ENCODE results near the gene LYRM9. TPM values are rescaled to one million over a fixed set of nuclear protein-coding genes. Genes with fewer than 3 reads are reported as not detected.

LYRM9 gene
- total and polyA plus RNA-seq, 2 of the 8 experiments (the other 6 are each of a cell fraction or from before 2014, with no cell fraction given), result 4.3 to 5.2 TPM

DNA sequence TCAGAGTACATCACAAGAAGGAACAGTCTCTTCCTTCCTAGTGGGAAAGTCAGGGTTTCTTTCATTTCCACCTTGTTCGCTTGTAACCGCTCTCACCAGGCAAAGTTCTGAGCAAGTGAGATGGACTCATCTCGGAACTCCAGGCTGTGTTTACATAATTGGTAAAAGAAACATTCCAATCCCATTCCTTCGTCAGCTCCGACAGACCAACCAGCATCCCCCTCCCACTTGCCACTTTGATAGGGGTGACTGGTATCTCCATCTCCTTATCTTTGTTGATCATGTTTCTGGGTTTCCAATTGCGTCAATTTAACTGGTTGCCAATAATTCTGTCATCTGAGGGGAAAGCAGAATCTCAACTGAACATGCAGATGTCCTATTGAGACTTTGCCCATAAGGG lies 36.8 kb upstream of the LYRM9 start (continued):
- TF ChIP-seq, protein P1, sequence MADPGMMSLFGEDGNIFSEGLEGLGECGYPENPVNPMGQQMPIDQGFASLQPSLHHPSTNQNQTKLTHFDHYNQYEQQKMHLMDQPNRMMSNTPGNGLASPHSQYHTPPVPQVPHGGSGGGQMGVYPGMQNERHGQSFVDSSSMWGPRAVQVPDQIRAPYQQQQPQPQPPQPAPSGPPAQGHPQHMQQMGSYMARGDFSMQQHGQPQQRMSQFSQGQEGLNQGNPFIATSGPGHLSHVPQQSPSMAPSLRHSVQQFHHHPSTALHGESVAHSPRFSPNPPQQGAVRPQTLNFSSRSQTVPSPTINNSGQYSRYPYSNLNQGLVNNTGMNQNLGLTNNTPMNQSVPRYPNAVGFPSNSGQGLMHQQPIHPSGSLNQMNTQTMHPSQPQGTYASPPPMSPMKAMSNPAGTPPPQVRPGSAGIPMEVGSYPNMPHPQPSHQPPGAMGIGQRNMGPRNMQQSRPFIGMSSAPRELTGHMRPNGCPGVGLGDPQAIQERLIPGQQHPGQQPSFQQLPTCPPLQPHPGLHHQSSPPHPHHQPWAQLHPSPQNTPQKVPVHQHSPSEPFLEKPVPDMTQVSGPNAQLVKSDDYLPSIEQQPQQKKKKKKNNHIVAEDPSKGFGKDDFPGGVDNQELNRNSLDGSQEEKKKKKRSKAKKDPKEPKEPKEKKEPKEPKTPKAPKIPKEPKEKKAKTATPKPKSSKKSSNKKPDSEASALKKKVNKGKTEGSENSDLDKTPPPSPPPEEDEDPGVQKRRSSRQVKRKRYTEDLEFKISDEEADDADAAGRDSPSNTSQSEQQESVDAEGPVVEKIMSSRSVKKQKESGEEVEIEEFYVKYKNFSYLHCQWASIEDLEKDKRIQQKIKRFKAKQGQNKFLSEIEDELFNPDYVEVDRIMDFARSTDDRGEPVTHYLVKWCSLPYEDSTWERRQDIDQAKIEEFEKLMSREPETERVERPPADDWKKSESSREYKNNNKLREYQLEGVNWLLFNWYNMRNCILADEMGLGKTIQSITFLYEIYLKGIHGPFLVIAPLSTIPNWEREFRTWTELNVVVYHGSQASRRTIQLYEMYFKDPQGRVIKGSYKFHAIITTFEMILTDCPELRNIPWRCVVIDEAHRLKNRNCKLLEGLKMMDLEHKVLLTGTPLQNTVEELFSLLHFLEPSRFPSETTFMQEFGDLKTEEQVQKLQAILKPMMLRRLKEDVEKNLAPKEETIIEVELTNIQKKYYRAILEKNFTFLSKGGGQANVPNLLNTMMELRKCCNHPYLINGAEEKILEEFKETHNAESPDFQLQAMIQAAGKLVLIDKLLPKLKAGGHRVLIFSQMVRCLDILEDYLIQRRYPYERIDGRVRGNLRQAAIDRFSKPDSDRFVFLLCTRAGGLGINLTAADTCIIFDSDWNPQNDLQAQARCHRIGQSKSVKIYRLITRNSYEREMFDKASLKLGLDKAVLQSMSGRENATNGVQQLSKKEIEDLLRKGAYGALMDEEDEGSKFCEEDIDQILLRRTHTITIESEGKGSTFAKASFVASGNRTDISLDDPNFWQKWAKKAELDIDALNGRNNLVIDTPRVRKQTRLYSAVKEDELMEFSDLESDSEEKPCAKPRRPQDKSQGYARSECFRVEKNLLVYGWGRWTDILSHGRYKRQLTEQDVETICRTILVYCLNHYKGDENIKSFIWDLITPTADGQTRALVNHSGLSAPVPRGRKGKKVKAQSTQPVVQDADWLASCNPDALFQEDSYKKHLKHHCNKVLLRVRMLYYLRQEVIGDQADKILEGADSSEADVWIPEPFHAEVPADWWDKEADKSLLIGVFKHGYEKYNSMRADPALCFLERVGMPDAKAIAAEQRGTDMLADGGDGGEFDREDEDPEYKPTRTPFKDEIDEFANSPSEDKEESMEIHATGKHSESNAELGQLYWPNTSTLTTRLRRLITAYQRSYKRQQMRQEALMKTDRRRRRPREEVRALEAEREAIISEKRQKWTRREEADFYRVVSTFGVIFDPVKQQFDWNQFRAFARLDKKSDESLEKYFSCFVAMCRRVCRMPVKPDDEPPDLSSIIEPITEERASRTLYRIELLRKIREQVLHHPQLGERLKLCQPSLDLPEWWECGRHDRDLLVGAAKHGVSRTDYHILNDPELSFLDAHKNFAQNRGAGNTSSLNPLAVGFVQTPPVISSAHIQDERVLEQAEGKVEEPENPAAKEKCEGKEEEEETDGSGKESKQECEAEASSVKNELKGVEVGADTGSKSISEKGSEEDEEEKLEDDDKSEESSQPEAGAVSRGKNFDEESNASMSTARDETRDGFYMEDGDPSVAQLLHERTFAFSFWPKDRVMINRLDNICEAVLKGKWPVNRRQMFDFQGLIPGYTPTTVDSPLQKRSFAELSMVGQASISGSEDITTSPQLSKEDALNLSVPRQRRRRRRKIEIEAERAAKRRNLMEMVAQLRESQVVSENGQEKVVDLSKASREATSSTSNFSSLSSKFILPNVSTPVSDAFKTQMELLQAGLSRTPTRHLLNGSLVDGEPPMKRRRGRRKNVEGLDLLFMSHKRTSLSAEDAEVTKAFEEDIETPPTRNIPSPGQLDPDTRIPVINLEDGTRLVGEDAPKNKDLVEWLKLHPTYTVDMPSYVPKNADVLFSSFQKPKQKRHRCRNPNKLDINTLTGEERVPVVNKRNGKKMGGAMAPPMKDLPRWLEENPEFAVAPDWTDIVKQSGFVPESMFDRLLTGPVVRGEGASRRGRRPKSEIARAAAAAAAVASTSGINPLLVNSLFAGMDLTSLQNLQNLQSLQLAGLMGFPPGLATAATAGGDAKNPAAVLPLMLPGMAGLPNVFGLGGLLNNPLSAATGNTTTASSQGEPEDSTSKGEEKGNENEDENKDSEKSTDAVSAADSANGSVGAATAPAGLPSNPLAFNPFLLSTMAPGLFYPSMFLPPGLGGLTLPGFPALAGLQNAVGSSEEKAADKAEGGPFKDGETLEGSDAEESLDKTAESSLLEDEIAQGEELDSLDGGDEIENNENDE (IDR thresholded peaks at IDR 0.05; ENCODE audit: insufficient replicate concordance, low read length), result no peak
- TF ChIP-seq, protein P2, sequence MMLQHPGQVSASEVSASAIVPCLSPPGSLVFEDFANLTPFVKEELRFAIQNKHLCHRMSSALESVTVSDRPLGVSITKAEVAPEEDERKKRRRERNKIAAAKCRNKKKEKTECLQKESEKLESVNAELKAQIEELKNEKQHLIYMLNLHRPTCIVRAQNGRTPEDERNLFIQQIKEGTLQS (IDR thresholded peaks at IDR 0.05; ENCODE audit: insufficient read depth, low read depth, low read length), result no peak
- TF ChIP-seq KDM4A (IDR thresholded peaks at IDR 0.05; ENCODE audit: low read depth, low read length, severe bottlenecking), result no peak
- TF ChIP-seq SP4 (IDR thresholded peaks at IDR 0.05; ENCODE audit: low read length), result no peak
- no peak for TF ChIP-seq ZNF274 (IDR thresholded peaks at IDR 0.05; ENCODE audit: borderline replicate concordance, extremely low read depth, low read length)
- no peak for TF ChIP-seq EP300 (IDR thresholded peaks at IDR 0.05; ENCODE audit: borderline replicate concordance in 1 of 2, low read depth in 2 of 2, low read length in 2 of 2)
- no peak for TF ChIP-seq CTBP2 (IDR thresholded peaks at IDR 0.05; ENCODE audit: borderline replicate concordance, insufficient read depth, insufficient read length, low read length)
- no peak for TF ChIP-seq MAFK (IDR thresholded peaks at IDR 0.05; ENCODE audit: low read depth, low read length)
- no peak for TF ChIP-seq PHF8 (conservative IDR thresholded peaks at IDR 0.05; ENCODE audit: low read depth, low read length)
- no peak for TF ChIP-seq CHD2 (IDR thresholded peaks at IDR 0.05; ENCODE audit: low read length)

Measured in H1 (cell line).